Stimulated activated naive CD4-positive, alpha-beta T cell treated with Interleukin-2 at 50 U/mL for 16 hours (primary cell): ENCODE measurements around the gene FAM110D.
A peak's percentile ranks its signal among the peaks of the same experiment; 100 is the strongest.

Source experiments
- DNase-seq: peaks from one replicate; lab custom pipeline; 2025; lab: John Stamatoyannopoulos, UW

The FAM110D gene

GRCh38 chr1:26163684-26164035 is 4.8 kb downstream of the FAM110D start:
- no peak for DNase-seq

- peak; percentile 23 for DNase-seq
These were observed 5.4 kb downstream of the FAM110D start for GRCh38 chr1:26164036-26164860.

- no peak for DNase-seq
These were observed 6.3 kb downstream of the FAM110D start for GRCh38 chr1:26164861-26165842.

- no peak for DNase-seq
These were observed 7.9 kb downstream of the FAM110D start for GRCh38 chr1:26166719-26167281.

- DNase-seq = no peak
These were observed 9.7 kb downstream of the FAM110D start, which contains the start of gene C1orf232 for GRCh38 chr1:26168410-26169197. Gene C1orf232, minus strand, starts transcription at chr1:26168963. Its CDS starts 464 bp downstream, at chr1:26168499.

- no peak for DNase-seq
These were observed 10.3 kb downstream of the FAM110D start for GRCh38 chr1:26169198-26169554.

- DNase-seq = peak; percentile 79
These were observed 11.0 kb downstream of the FAM110D start, which contains the start of gene ZNF593 for GRCh38 chr1:26169669-26170471. Gene ZNF593, plus strand, starts transcription at chr1:26169908. Its CDS starts 76 bp downstream, at chr1:26169984.

- no peak for DNase-seq
These were observed 11.6 kb downstream of the FAM110D start for GRCh38 chr1:26170472-26170821.

- DNase-seq = no peak
These were observed 12.5 kb downstream of the FAM110D start, which contains the start of gene ZNF593OS for GRCh38 chr1:26171084-26172072. Gene ZNF593OS, minus strand, starts transcription at chr1:26171832. Its CDS starts 171 bp downstream, at chr1:26171661.

GRCh38 chr1:26175346-26175745 is 16.5 kb downstream of the FAM110D start:
- no peak for DNase-seq

- no peak for DNase-seq
These were observed 18.4 kb downstream of the FAM110D start, which contains the start of gene CNKSR1 for GRCh38 chr1:26177182-26177684. Gene CNKSR1, plus strand, starts transcription at chr1:26177491. Its CDS starts 57 bp downstream, at chr1:26177548.

- no peak for DNase-seq
These were observed 21.2 kb downstream of the FAM110D start for GRCh38 chr1:26180010-26180506.

GRCh38 chr1:26181586-26182382 is 22.9 kb downstream of the FAM110D start:
- DNase-seq = no peak

GRCh38 chr1:26182383-26182696 is 23.5 kb downstream of the FAM110D start:
- DNase-seq = no peak

- no peak for DNase-seq
These were observed 25.2 kb downstream of the FAM110D start for GRCh38 chr1:26184086-26184485.

GRCh38 chr1:26184883-26185282 is 26.0 kb downstream of the FAM110D start:
- DNase-seq = no peak

- DNase-seq = no peak
These were observed 29.0 kb downstream of the FAM110D start for GRCh38 chr1:26187882-26188281.

- DNase-seq = no peak
These were observed 29.6 kb downstream of the FAM110D start for GRCh38 chr1:26188477-26188876.
